Small intestine (tissue), 7 donors: ENCODE results near the gene DBNDD2. TPM values are rescaled to one million over a fixed set of nuclear protein-coding genes. Genes with fewer than 3 reads are reported as not detected.

Source experiments
- DNase-seq, 2 donors: peaks; one replicate each; pipeline versions ENCODE4 v3.0.0 to v3.0.0-alpha.2; 2013
- FAIRE-seq: peaks from 2 replicates; lab custom pipeline; 2012; peaks lifted over from hg19 to GRCh38; lab: Jason Lieb, UNC
- H3K27ac ChIP-seq, 3 donors: one replicate each; pipeline ENCODE4 v1.5.1; 2013; ENCODE audit warnings: low read length in 2 of 3, mild to moderate bottlenecking in 2 of 3, control low read depth in 1 of 3, inconsistent platforms in 1 of 3, low read depth in 1 of 3, moderate library complexity in 1 of 3
- H3K27me3 ChIP-seq, 3 donors: one replicate each; pipeline ENCODE4 v1.6.1; 2013; ENCODE audit warnings: low read length in 3 of 3, inconsistent platforms in 1 of 3; ENCODE audit not compliant: control insufficient read depth in 3 of 3, insufficient read depth in 3 of 3
- H3K36me3 ChIP-seq, 3 donors: one replicate each; pipeline ENCODE4 v1.6.1; 2013; ENCODE audit warnings: low read length in 3 of 3, inconsistent platforms in 1 of 3, low read depth in 1 of 3, mild to moderate bottlenecking in 1 of 3, moderate library complexity in 1 of 3; ENCODE audit not compliant: control insufficient read depth in 3 of 3, insufficient read depth in 2 of 3
- H3K4me1 ChIP-seq, 3 donors: one replicate each; pipeline ENCODE4 v1.6.1; 2013; ENCODE audit warnings: low read length in 2 of 3, inconsistent platforms in 1 of 3, low read depth in 1 of 3, mild to moderate bottlenecking in 1 of 3, moderate library complexity in 1 of 3; ENCODE audit not compliant: control insufficient read depth in 3 of 3, insufficient read depth in 2 of 3
- H3K4me3 ChIP-seq, 3 donors: one replicate each; pipeline ENCODE4 v1.5.1; 2013; ENCODE audit warnings: low read length in 3 of 3, control low read depth in 1 of 3, inconsistent platforms in 1 of 3, low read depth in 1 of 3, mild to moderate bottlenecking in 1 of 3, moderate library complexity in 1 of 3
- H3K9me3 ChIP-seq, 2 donors: one replicate each; pipeline ENCODE4 v1.6.1; 2013; ENCODE audit warnings: low read depth in 1 of 2, low read length in 1 of 2; ENCODE audit not compliant: control insufficient read depth in 2 of 2, insufficient read depth in 1 of 2
- WGBS, 3 donors: extraction: QIAGEN DNeasy Blood & Tissue Kit; methylation state at CpG; one replicate each; pipeline ENCODE4 v1.1.7; 2013; 5-methylcytosine and 5-hydroxymethylcytosine counted together
- polyA plus RNA-seq, 4 donors: library from polyadenylated mRNA; stranded (reverse) in 3 of 4; unstranded in 1 of 4; fragments of 200-250 nt in 3 of 4; fragments of 120-200 nt in 1 of 4; gene quantifications; one replicate each; pipeline versions ENCODE4 v1.2.1 to v1.2.3, GENCODE V29; 2013
- donor health status: healthy with polysubstance abuse.
- donor health status: control.
- donor health status: control.
- donor health status: Bipolar disorder and iron deficiency.
- donor health status: healthy.

Gene DBNDD2
- polyA plus RNA-seq, 4 donors = 46.1 to 114 (median 101) TPM

- Histone ChIP-seq H3K36me3 (peaks cover 4 to 27% (median 13%) of the 10 kb centered on the region in 3 donors), H3K27me3 (no peaks in the 10 kb centered on the region), H3K9me3 (no peaks in the 10 kb centered on the region), H3K27ac (no peak overlapping the region), H3K4me3 (no peak overlapping the region), H3K4me1 (peaks cover 0 to 24% (median 0%) of the 10 kb centered on the region in 3 donors)
- no peak for DNase-seq
- WGBS, 3 donors = 94 to 96% (median 94%) methylated on average over 5 of the region's 5 CpGs
- FAIRE-seq = no peak
Measured at GRCh38 chr20:45365444-45365970, 42.6 kb upstream of the DBNDD2 start.

- no peak for FAIRE-seq
- WGBS, 3 donors = 84 to 93% (median 88%) methylated on average over 1 of the region's 1 CpG
- Histone ChIP-seq H3K27ac (no peak overlapping the region), H3K4me3 (no peak overlapping the region), H3K9me3 (no peaks in the 10 kb centered on the region), H3K27me3 (no peaks in the 10 kb centered on the region), H3K36me3 (peaks cover 4 to 27% (median 13%) of the 10 kb centered on the region in 3 donors), H3K4me1 (peaks cover 0 to 24% (median 1%) of the 10 kb centered on the region in 3 donors)
- no peak for DNase-seq
Measured at GRCh38 chr20:45366192-45366591, 41.9 kb upstream of the DBNDD2 start.

GRCh38 chr20:45366631-45367030 is 41.5 kb upstream of the DBNDD2 start:
- Histone ChIP-seq H3K27me3 (no peaks in the 10 kb centered on the region), H3K27ac (no peak overlapping the region), H3K9me3 (no peaks in the 10 kb centered on the region), H3K36me3 (peaks cover 4 to 27% (median 13%) of the 10 kb centered on the region in 3 donors), H3K4me1 (peaks cover 0 to 23% (median 3%) of the 10 kb centered on the region in 3 donors), H3K4me3 (no peak overlapping the region)
- DNase-seq (no peak), FAIRE-seq (no peak)
- 86 to 92% (median 89%) methylated on average over 11 of the region's 11 CpGs for WGBS, 3 donors

GRCh38 chr20:45367126-45367525 is 41.0 kb upstream of the DBNDD2 start:
- FAIRE-seq = no peak
- no peak for DNase-seq
- Histone ChIP-seq H3K27ac (no peak overlapping the region), H3K36me3 (peaks cover 4 to 27% (median 13%) of the 10 kb centered on the region in 3 donors), H3K4me1 (peaks cover under 1 to 18% (median 3%) of the 10 kb centered on the region in 3 donors), H3K27me3 (no peaks in the 10 kb centered on the region), H3K4me3 (no peak overlapping the region), H3K9me3 (no peaks in the 10 kb centered on the region)

DNA sequence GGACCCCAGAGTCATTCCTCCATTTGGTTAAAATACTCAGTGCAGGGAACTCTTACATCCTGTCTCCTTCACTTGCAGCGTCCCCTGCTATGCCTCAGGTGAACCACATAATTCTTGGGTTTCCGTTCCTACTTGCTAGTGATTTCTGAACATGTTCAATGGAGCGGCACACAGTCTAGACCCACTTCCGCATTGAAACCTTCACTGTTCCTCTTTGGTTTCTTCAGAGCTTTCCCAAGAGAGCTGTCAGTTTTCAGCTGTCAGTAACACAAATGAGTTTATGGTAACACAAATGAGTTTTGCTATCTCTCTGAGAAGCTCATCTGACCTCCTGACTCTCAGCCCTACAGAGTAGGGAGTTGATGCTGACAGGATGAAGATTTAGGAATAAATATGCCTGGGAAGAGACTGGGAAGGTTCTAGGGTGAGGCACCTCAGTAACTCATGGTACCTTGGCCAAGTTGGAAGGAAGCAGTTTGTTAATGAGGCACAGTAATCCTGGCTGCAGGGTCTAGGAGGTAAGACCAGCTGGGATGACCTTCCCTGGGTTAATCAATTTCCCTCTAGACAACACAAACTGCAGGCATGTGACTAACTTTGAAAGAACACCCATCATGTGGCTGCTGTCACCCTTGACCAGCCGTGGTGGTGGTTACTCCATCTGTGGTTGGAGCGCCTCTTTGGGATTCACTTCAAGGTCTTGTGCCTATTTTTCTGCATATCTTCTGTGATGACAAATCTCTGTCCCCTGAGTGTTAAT is 39.7 kb upstream of the DBNDD2 start:
- FAIRE-seq (no peak), DNase-seq (peak in 1 of 2 donors; percentile 45)
- Histone ChIP-seq H3K4me1 (peaks cover 3 to 21% (median 7%) of the 10 kb centered on the region in 3 donors), H3K27ac (peak overlapping the region in 2 of 3 donors; percentile 10 to 24), H3K36me3 (peaks cover 4 to 30% (median 13%) of the 10 kb centered on the region in 3 donors), H3K9me3 (no peaks in the 10 kb centered on the region), H3K4me3 (no peak overlapping the region), H3K27me3 (no peaks in the 10 kb centered on the region)
- 63 to 91% (median 71%) methylated on average over 6 of the region's 6 CpGs for WGBS, 3 donors

DNA sequence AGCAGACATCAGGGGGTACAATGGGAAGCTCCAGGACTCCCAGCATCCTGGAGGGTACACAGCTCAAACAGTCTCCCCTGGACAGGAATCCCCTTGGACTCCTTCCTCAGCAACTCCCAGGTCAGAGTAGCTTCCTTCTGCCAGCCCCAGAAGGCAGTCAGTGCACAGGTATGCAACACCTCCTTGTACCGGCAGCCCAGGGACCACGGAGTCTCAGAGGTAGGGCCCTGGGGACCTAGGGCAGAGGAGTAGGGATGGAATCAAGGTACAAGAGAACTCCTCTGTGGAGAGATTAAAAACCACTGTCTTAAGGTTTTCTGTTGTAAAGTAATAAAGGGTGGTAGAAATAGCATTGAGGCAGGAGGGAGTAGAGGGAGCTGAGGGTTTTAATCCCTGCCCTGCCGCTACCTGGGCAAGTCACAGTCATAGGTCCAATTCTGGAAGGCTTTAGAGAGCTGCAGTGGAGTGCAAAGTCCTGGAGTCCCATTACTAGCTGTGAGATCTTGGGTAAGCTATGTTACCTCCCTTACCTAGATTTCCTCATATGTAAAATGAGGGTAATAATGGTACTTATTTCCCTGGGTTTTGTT is 37.4 kb upstream of the DBNDD2 start:
- no peak overlapping the region for H3K4me3 ChIP-seq
- H3K36me3 ChIP-seq = peaks cover 7 to 28% (median 11%) of the 10 kb centered on the region in 3 donors
- DNase-seq (peak; percentile 85 to 86), FAIRE-seq (no peak)
- H3K4me1 ChIP-seq = peaks cover 3 to 15% (median 7%) of the 10 kb centered on the region in 3 donors
- H3K9me3 ChIP-seq = no peaks in the 10 kb centered on the region
- no peaks in the 10 kb centered on the region for H3K27me3 ChIP-seq
- peak overlapping the region; percentile 25 to 70 (median 59) for H3K27ac ChIP-seq
- 43 to 69% (median 44%) methylated on average over 3 of the region's 3 CpGs for WGBS, 3 donors

DNA sequence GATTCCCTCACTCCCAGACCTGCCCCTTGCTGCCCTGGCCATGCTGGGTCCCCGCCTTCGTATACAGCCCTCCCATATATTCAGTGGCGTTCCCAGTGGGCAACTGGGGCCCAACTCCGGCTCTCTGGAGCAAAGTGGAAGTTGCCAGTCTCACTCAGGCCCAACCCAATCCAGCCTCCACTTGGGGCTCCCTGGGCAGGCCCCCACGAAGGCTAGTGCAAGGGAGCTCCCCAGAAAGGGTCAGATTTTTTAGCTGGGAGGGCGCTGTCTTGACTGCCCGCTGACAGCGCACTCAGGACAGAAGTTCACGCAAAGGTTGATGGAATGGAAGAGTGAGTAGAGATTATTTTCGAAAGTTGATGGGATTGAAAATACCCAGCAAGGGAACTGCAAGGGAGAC is 35.8 kb upstream of the DBNDD2 start:
- peaks cover 3 to 25% (median 7%) of the 10 kb centered on the region in 3 donors for H3K4me1 ChIP-seq
- DNase-seq (no peak), FAIRE-seq (no peak)
- H3K36me3 ChIP-seq = peaks cover 3 to 18% (median 3%) of the 10 kb centered on the region in 3 donors
- H3K27me3 ChIP-seq = no peaks in the 10 kb centered on the region
- H3K4me3 ChIP-seq = no peak overlapping the region
- H3K27ac ChIP-seq = no peak overlapping the region
- WGBS, 3 donors = 79 to 92% (median 90%) methylated on average over 10 of the region's 10 CpGs
- H3K9me3 ChIP-seq = no peaks in the 10 kb centered on the region

DNA sequence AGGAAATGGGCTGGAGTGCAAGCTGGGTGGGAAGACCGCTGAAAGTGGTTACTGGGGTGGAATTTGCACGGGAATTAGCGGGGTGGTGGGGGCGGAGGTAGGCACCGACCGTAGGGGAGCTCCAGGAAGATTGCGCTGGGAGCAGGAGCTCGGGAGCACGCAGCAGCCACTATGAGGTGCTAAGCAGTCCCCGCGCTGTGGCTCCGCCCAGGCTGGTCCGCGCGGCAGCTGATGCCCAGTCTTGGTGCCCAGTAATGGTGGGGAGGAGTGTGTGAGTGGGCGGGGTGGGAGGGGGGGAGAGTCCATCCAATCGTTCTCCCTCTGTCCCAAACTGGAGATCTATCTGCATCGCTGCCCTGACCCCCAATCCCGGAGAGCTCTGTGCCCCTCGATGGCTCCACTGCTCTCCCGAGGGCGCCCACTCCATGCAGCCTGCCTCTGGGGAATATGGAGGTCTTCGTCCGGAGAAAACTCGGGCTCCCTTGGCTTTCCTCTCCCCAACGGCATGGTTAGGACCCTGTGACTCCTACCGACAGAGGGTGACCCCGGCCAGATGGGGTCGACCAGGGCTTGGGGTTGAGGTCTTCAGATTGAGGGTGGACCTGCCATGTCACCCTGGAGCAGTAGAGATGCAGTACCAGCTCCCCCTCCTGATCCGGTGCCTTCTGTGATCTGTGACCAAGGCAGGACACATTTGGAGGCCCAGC is 35.3 kb upstream of the DBNDD2 start:
- peak overlapping the region in 2 of 3 donors; percentile 78 to 85 for H3K27ac ChIP-seq
- peaks cover 2 to 13% (median 3%) of the 10 kb centered on the region in 3 donors for H3K36me3 ChIP-seq
- no peaks in the 10 kb centered on the region for H3K27me3 ChIP-seq
- peak overlapping the region in 2 of 3 donors; percentile 47 to 51 for H3K4me3 ChIP-seq
- no peaks in the 10 kb centered on the region for H3K9me3 ChIP-seq
- H3K4me1 ChIP-seq = peaks cover 3 to 28% (median 7%) of the 10 kb centered on the region in 3 donors
- FAIRE-seq = no peak
- no peak for DNase-seq
- 36 to 49% (median 47%) methylated on average over 27 to 30 of the region's 30 CpGs for WGBS, 3 donors
